GM13976 (cell line): ENCODE measurements around the gene DNAH8.
"Not testable (repeated sequence)": the region's sequence is repeated elsewhere in the genome, so short reads cannot be mapped to it uniquely, and the experiment has no call there.

Source experiments
- DNase-seq: peaks from one replicate; pipeline ENCODE4 v3.0.0; 2012; ENCODE audit warnings: low spot score
- in situ Hi-C: fragments of 300-500 bp; cut with MboI; formaldehyde crosslinking; loops from one replicate; pipeline ENCODE4 v1.12.0; 2022; ENCODE audit warnings: low sequenced_read_pairs, mixed read lengths, inconsistent platforms; ENCODE audit not compliant: unreplicated experiment
- TF ChIP-seq, protein P1 (sequence below): IDR thresholded peaks from 2 replicates; pipeline ENCODE4 v1.5.1; 2012; ENCODE audit warnings: borderline replicate concordance, mild to moderate bottlenecking; ENCODE audit not compliant: insufficient read depth; ENCODE audit errors: extremely low read depth, missing control alignments, control extremely low read depth

The DNAH8 gene

GRCh38 chr6:38861926-38862401 lies 146.9 kb downstream of the DNAH8 start:
- TF ChIP-seq, protein P1, sequence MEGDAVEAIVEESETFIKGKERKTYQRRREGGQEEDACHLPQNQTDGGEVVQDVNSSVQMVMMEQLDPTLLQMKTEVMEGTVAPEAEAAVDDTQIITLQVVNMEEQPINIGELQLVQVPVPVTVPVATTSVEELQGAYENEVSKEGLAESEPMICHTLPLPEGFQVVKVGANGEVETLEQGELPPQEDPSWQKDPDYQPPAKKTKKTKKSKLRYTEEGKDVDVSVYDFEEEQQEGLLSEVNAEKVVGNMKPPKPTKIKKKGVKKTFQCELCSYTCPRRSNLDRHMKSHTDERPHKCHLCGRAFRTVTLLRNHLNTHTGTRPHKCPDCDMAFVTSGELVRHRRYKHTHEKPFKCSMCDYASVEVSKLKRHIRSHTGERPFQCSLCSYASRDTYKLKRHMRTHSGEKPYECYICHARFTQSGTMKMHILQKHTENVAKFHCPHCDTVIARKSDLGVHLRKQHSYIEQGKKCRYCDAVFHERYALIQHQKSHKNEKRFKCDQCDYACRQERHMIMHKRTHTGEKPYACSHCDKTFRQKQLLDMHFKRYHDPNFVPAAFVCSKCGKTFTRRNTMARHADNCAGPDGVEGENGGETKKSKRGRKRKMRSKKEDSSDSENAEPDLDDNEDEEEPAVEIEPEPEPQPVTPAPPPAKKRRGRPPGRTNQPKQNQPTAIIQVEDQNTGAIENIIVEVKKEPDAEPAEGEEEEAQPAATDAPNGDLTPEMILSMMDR, result no peak
- DNase-seq, result no peak
- in situ Hi-C loops, result no loop called here

- no peak for DNase-seq
- in situ Hi-C loops, result no loop called here
- TF ChIP-seq, protein P1, result no peak
Observed at GRCh38 chr6:38865521-38866174, 150.5 kb downstream of the DNAH8 start.

DNA sequence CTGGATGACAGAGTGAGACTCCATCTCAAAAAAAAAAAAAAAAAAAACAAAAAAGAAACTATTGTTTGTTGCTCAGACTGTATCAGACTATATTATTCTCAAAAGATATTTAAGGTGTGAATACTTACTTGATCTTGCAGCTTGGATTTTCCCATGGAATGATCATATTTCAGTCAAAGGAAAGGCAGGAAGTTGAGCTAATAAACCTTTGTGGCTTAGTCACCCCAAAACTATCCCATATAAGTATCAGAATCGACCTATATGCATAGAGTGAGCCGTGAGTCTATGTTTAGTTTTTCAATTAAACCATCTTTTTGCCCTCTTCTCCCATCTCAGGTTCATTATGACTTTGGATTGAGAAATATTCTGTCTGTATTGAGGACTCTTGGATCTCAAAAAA lies 152.6 kb downstream of the DNAH8 start:
- DNase-seq, result no peak
- in situ Hi-C loops, result no loop called here

GRCh38 chr6:38871741-38872568 lies 156.8 kb downstream of the DNAH8 start:
- DNase-seq, result peak; percentile 46
- TF ChIP-seq, protein P1, result peak; percentile 76
- in situ Hi-C loops, result no loop called here

More for the DNA sequence above, 152.6 kb downstream of the DNAH8 start:
- TF ChIP-seq, protein P1, result no peak

- DNase-seq, result no peak
- in situ Hi-C loops, result no loop called here
Observed at GRCh38 chr6:38873001-38873400, 157.9 kb downstream of the DNAH8 start.

GRCh38 chr6:38873816-38874215 lies 158.7 kb downstream of the DNAH8 start:
- in situ Hi-C loops, DNase-seq: not testable (repeated sequence)

More at GRCh38 chr6:38873001-38873400, 157.9 kb downstream of the DNAH8 start:
- TF ChIP-seq, protein P1, result no peak

- DNase-seq, result no peak
- in situ Hi-C loops, result no loop called here
- TF ChIP-seq, protein P1, result no peak
Observed at GRCh38 chr6:38876475-38876874, 161.4 kb downstream of the DNAH8 start.
